Measurements from ENCODE around the gene ADISSP. TPM values are rescaled to one million over a fixed set of nuclear protein-coding genes. Genes with fewer than 3 reads are reported as not detected.

ADISSP gene
- total and polyA plus RNA-seq, 2 of the 13 experiments (the other 11 are each of a cell fraction or from before 2014, with no cell fraction given), result 38.3 to 90.6 TPM

DNA sequence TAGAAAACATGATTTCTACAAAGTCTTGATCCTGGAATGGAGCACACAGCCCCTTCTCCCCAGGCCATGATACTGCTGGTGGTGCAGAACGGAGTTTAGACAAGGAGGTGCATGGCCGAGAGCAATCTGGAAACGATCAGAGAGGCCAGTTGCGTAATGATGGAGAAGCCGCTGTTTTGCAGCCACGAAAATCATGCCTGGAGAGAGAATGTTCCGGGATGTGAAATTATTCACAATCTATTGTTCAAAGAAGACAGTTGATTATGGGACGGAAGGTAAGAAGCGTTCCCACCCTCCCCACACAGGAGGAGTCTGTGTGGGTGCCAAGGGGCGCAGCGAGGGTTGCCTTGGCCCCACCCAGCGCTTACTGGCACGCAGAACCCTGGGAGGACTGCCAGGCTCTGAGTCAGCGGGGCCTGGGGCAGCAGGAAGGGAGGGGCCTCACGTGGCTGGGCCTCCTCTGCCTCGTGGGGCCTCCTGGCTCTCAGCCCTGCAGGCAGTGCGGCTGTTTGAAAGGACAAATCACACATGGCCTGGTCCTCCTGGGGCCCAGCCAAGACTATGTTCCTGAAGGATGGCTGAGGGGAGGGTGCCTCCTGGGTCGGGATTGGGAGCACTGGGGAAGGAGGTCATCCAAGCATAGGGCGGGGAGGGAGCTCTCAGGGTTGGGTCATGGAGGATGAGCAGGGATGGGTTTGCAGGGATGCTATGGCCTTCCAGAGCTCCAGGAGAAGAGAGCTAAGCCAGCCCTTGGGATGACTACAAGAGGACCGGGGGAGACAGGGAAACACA lies 44.1 kb upstream of the ADISSP start (continued):
- TF ChIP-seq, protein P1, sequence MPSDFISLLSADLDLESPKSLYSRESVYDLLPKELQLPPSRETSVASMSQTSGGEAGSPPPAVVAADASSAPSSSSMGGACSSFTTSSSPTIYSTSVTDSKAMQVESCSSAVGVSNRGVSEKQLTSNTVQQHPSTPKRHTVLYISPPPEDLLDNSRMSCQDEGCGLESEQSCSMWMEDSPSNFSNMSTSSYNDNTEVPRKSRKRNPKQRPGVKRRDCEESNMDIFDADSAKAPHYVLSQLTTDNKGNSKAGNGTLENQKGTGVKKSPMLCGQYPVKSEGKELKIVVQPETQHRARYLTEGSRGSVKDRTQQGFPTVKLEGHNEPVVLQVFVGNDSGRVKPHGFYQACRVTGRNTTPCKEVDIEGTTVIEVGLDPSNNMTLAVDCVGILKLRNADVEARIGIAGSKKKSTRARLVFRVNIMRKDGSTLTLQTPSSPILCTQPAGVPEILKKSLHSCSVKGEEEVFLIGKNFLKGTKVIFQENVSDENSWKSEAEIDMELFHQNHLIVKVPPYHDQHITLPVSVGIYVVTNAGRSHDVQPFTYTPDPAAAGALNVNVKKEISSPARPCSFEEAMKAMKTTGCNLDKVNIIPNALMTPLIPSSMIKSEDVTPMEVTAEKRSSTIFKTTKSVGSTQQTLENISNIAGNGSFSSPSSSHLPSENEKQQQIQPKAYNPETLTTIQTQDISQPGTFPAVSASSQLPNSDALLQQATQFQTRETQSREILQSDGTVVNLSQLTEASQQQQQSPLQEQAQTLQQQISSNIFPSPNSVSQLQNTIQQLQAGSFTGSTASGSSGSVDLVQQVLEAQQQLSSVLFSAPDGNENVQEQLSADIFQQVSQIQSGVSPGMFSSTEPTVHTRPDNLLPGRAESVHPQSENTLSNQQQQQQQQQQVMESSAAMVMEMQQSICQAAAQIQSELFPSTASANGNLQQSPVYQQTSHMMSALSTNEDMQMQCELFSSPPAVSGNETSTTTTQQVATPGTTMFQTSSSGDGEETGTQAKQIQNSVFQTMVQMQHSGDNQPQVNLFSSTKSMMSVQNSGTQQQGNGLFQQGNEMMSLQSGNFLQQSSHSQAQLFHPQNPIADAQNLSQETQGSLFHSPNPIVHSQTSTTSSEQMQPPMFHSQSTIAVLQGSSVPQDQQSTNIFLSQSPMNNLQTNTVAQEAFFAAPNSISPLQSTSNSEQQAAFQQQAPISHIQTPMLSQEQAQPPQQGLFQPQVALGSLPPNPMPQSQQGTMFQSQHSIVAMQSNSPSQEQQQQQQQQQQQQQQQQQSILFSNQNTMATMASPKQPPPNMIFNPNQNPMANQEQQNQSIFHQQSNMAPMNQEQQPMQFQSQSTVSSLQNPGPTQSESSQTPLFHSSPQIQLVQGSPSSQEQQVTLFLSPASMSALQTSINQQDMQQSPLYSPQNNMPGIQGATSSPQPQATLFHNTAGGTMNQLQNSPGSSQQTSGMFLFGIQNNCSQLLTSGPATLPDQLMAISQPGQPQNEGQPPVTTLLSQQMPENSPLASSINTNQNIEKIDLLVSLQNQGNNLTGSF (CRISPR knock-in tag; IDR thresholded peaks at IDR 0.05), result peak; percentile 96
- no peak for TF ChIP-seq ZNF569 (CRISPR knock-in tag; IDR thresholded peaks at IDR 0.05; ENCODE audit: borderline replicate concordance)
- peak; percentile 88; the same call in 1 of the 2 replicates for TF ChIP-seq ZNF737 (CRISPR knock-in tag; IDR thresholded peaks at IDR 0.05; ENCODE audit: borderline replicate concordance)
- TF ChIP-seq ZBTB20 (CRISPR knock-in tag; IDR thresholded peaks at IDR 0.05; ENCODE audit: borderline replicate concordance, low read depth), result peak; percentile 98; the same call in 1 of the 2 replicates
- no peak for TF ChIP-seq KAT2B (IDR thresholded peaks at IDR 0.05; ENCODE audit: borderline replicate concordance, low read depth, low read length)
- TF ChIP-seq ARHGAP35 (CRISPR knock-in tag; IDR thresholded peaks at IDR 0.05; ENCODE audit: borderline replicate concordance), result peak; percentile 93
- TF ChIP-seq, protein P2, sequence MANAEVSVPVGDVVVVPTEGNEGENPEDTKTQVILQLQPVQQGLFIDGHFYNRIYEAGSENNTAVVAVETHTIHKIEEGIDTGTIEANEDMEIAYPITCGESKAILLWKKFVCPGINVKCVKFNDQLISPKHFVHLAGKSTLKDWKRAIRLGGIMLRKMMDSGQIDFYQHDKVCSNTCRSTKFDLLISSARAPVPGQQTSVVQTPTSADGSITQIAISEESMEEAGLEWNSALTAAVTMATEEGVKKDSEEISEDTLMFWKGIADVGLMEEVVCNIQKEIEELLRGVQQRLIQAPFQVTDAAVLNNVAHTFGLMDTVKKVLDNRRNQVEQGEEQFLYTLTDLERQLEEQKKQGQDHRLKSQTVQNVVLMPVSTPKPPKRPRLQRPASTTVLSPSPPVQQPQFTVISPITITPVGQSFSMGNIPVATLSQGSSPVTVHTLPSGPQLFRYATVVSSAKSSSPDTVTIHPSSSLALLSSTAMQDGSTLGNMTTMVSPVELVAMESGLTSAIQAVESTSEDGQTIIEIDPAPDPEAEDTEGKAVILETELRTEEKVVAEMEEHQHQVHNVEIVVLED (CRISPR knock-in tag; IDR thresholded peaks at IDR 0.05; ENCODE audit: borderline replicate concordance), result peak; percentile 80
- TF ChIP-seq, protein P3, sequence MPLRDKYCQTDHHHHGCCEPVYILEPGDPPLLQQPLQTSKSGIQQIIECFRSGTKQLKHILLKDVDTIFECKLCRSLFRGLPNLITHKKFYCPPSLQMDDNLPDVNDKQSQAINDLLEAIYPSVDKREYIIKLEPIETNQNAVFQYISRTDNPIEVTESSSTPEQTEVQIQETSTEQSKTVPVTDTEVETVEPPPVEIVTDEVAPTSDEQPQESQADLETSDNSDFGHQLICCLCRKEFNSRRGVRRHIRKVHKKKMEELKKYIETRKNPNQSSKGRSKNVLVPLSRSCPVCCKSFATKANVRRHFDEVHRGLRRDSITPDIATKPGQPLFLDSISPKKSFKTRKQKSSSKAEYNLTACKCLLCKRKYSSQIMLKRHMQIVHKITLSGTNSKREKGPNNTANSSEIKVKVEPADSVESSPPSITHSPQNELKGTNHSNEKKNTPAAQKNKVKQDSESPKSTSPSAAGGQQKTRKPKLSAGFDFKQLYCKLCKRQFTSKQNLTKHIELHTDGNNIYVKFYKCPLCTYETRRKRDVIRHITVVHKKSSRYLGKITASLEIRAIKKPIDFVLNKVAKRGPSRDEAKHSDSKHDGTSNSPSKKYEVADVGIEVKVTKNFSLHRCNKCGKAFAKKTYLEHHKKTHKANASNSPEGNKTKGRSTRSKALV (CRISPR knock-in tag; IDR thresholded peaks at IDR 0.05), result peak; percentile 95
- no peak for TF ChIP-seq ZNF652 (CRISPR knock-in tag; IDR thresholded peaks at IDR 0.05; ENCODE audit: borderline replicate concordance, low read depth)
- TF ChIP-seq ZNF772 (CRISPR knock-in tag; IDR thresholded peaks at IDR 0.05), result peak; percentile 98
- peak; percentile 99 for TF ChIP-seq SMAD9 (CRISPR knock-in tag; IDR thresholded peaks at IDR 0.05)
- no peak for TF ChIP-seq ZFP62 (CRISPR knock-in tag; IDR thresholded peaks at IDR 0.05)
- TF ChIP-seq, protein P4, sequence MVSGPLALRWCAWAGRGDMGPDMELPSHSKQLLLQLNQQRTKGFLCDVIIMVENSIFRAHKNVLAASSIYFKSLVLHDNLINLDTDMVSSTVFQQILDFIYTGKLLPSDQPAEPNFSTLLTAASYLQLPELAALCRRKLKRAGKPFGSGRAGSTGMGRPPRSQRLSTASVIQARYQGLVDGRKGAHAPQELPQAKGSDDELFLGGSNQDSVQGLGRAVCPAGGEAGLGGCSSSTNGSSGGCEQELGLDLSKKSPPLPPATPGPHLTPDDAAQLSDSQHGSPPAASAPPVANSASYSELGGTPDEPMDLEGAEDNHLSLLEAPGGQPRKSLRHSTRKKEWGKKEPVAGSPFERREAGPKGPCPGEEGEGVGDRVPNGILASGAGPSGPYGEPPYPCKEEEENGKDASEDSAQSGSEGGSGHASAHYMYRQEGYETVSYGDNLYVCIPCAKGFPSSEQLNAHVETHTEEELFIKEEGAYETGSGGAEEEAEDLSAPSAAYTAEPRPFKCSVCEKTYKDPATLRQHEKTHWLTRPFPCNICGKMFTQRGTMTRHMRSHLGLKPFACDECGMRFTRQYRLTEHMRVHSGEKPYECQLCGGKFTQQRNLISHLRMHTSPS (CRISPR knock-in tag; IDR thresholded peaks at IDR 0.05; ENCODE audit: low read depth), result peak; percentile 100
- TF ChIP-seq TAF15 (IDR thresholded peaks at IDR 0.05; ENCODE audit: low read depth, low read length, poor library complexity, severe bottlenecking), result no peak
- no peak for TF ChIP-seq LCORL (IDR thresholded peaks at IDR 0.05)
- TF ChIP-seq LCORL (CRISPR knock-in tag; IDR thresholded peaks at IDR 0.05), result peak; percentile 93
- TF ChIP-seq ZKSCAN5 (CRISPR knock-in tag; IDR thresholded peaks at IDR 0.05), result no peak; the same call in 1 of the 2 replicates
- peak; percentile 81; the same call in 1 of the 2 replicates for TF ChIP-seq CHCHD3 (CRISPR knock-in tag; IDR thresholded peaks at IDR 0.05)

Measured in HepG2 (cell line).